ENCODE results near the gene ALLC. TPM values are rescaled to one million over a fixed set of nuclear protein-coding genes. Genes with fewer than 3 reads are reported as not detected.

The ALLC gene
- total and polyA plus RNA-seq, 9 of the 15 experiments (the other 6 are each of a cell fraction or from before 2014, with no cell fraction given): not detected

DNA sequence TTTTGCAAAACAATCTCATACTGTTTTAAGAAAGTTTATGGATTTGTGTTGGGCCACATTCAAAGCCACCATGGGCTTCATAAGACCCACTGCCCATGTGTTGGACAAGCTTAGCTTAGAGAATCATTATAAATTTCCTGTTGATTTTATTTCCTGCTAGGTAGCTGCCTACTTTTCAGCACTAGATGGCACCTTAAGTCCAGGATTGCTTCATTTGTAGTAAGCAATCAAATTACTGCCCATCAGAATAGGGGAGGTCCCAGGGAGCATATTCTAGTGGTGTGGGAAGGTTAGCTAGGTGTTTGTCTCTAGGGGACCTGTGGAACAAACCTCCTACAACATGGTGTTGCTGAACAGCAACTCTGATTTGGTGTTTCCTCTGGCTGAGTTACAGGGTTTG lies 34.4 kb downstream of the ALLC start (continued):
- TF ChIP-seq, protein P1, sequence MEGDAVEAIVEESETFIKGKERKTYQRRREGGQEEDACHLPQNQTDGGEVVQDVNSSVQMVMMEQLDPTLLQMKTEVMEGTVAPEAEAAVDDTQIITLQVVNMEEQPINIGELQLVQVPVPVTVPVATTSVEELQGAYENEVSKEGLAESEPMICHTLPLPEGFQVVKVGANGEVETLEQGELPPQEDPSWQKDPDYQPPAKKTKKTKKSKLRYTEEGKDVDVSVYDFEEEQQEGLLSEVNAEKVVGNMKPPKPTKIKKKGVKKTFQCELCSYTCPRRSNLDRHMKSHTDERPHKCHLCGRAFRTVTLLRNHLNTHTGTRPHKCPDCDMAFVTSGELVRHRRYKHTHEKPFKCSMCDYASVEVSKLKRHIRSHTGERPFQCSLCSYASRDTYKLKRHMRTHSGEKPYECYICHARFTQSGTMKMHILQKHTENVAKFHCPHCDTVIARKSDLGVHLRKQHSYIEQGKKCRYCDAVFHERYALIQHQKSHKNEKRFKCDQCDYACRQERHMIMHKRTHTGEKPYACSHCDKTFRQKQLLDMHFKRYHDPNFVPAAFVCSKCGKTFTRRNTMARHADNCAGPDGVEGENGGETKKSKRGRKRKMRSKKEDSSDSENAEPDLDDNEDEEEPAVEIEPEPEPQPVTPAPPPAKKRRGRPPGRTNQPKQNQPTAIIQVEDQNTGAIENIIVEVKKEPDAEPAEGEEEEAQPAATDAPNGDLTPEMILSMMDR (IDR thresholded peaks at IDR 0.05 in 2 of 3, conservative IDR thresholded peaks at IDR 0.05 in 1 of 3; ENCODE audit: insufficient read depth in 2 of 3, low read depth in 1 of 3, low read length in 3 of 3): peak; percentile 14 to 49 (median 29); a peak in 2 of 6 replicates
- no peak for TF ChIP-seq ZNF445 (CRISPR knock-in tag; IDR thresholded peaks at IDR 0.05; ENCODE audit: low read depth)

DNA sequence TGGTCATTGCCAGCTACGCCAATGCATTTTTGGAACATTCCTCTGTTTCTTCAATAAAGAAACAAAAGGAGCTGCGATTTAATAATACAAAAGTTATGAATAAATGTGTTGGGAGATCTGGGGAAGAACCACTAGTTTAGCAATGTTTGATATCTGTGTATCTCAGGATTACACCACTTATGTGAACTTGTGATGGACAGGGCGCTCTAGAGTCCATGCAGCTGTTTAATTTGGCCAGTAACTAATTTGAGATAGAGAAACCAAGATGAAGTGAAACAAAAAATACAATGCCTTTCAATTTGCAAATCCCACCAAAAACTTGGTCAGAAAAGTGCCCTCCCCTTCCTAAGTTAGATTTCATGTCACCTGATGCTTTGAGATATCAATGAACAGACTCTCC lies 38.5 kb downstream of the ALLC start:
- H3K36me3 ChIP-seq (ENCODE audit: control insufficient read depth, insufficient read depth, low read length): no peaks in the 10 kb centered on the region
- H3K4me1 ChIP-seq (replicated peaks in 1 of 2; ENCODE audit: control insufficient read depth in 2 of 2, insufficient read depth in 2 of 2, low read length in 2 of 2): no peaks in the 10 kb centered on the region
- POLR2A ChIA-PET: no interaction called here
- H3K4me3 ChIP-seq: no peak overlapping the region
- ATAC-seq (no peak), FAIRE-seq (no peak), DNase-seq (ENCODE audit: extremely low read depth in 1 of 4, low spot score in 3 of 4) (no peak)
- TF ChIP-seq, protein P2, sequence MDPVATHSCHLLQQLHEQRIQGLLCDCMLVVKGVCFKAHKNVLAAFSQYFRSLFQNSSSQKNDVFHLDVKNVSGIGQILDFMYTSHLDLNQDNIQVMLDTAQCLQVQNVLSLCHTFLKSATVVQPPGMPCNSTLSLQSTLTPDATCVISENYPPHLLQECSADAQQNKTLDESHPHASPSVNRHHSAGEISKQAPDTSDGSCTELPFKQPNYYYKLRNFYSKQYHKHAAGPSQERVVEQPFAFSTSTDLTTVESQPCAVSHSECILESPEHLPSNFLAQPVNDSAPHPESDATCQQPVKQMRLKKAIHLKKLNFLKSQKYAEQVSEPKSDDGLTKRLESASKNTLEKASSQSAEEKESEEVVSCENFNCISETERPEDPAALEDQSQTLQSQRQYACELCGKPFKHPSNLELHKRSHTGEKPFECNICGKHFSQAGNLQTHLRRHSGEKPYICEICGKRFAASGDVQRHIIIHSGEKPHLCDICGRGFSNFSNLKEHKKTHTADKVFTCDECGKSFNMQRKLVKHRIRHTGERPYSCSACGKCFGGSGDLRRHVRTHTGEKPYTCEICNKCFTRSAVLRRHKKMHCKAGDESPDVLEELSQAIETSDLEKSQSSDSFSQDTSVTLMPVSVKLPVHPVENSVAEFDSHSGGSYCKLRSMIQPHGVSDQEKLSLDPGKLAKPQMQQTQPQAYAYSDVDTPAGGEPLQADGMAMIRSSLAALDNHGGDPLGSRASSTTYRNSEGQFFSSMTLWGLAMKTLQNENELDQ (CRISPR knock-in tag; IDR thresholded peaks at IDR 0.05; ENCODE audit: borderline replicate concordance): no peak
- no peak for TF ChIP-seq MBD2 (IDR thresholded peaks at IDR 0.05; ENCODE audit: borderline replicate concordance, low read depth)
- H3K27ac ChIP-seq (ENCODE audit: extremely low read depth, low read depth, low read length): no peak overlapping the region
- H3K9ac ChIP-seq (ENCODE audit: insufficient read depth in 1 of 2, low read depth in 2 of 2, low read length in 2 of 2): no peak overlapping the region
- H3K79me2 ChIP-seq (ENCODE audit: control insufficient read depth, insufficient read depth, low read length): no peaks in the 10 kb centered on the region
- BruUV-seq (replicated peaks): no TSS peak
- H2AFZ ChIP-seq (ENCODE audit: low read depth, low read length): no peak overlapping the region
- CTCF ChIA-PET (ENCODE audit: low intra/inter-chr PET ratio): no interaction called here
- 5% methylated on average over 3 of the region's 3 CpGs for WGBS (ENCODE audit: insufficient coverage, low coverage, missing lambda C conversion rate)
- H3K9me1 ChIP-seq (ENCODE audit: control insufficient read depth, insufficient read depth, low read length): no peaks in the 10 kb centered on the region
- H3K9me3 ChIP-seq (replicated peaks; ENCODE audit: control insufficient read depth, insufficient read depth, low read depth, low read length): no peaks in the 10 kb centered on the region
- peaks cover 3 to 11% of the 10 kb centered on the region in 2 experiments; a peak in 2 of 5 replicates for H3K27me3 ChIP-seq (ENCODE audit: control insufficient read depth in 2 of 2, insufficient read depth in 2 of 2, low read length in 2 of 2)
- no peak overlapping the region for H3K4me2 ChIP-seq (ENCODE audit: insufficient read depth, low read length)
- in situ Hi-C loops (cut with MboI) (no loop called here), intact Hi-C loops (cut with micrococcal nuclease) (no loop called here)
- no peaks in the 10 kb centered on the region for H4K20me1 ChIP-seq (replicated peaks; ENCODE audit: control insufficient read depth, insufficient read depth, low read length)

Data from K562 (cell line).